K562 (cell line): ENCODE results near the gene NUDT15. TPM values are rescaled to one million over a fixed set of nuclear protein-coding genes. Genes with fewer than 3 reads are reported as not detected.

Source experiments
- ATAC-seq: fragments of 200-7000 bp; cut with Tn5 transposase; 3 replicates; pipeline ENCODE4 v1.9.1; 2020; ENCODE audit warnings: moderate library complexity
- BruUV-seq: library from RNA; stranded (reverse); fragments of 400-500 nt; replicated peaks from 2 replicates; lab custom pipeline; 2021; lab: Mats Ljungman, UMichigan
- CTCF ChIA-PET: fragments of 300-600 bp; formaldehyde crosslinking; extraction: SDS; loops from one replicate; lab custom pipeline; 2021; ENCODE audit warnings: low intra/inter-chr PET ratio; lab: Yijun Ruan, JAX
- POLR2A ChIA-PET: fragments of 300-600, 350-650 bp; sonication (Branson Sonifier 250); formaldehyde crosslinking; extraction: SDS; loops from one replicate; lab custom pipeline; 2021; ENCODE audit warnings: antibody characterized with exemption, inconsistent platforms; lab: Yijun Ruan, JAX
- DNase-seq, 4 experiments: peaks; one replicate each; pipeline versions ENCODE4 v3.0.0 to v3.0.0-alpha.2; 2011 to 2018; ENCODE audit warnings: low spot score in 3 of 4, mixed read lengths in 3 of 4; ENCODE audit errors: extremely low read depth in 1 of 4
- FAIRE-seq: peaks from 2 replicates; lab custom pipeline; 2011; peaks lifted over from hg19 to GRCh38; lab: Jason Lieb, UNC
- H2AFZ ChIP-seq: 2 replicates; pipeline ENCODE4 v1.6.0; 2011; ENCODE audit warnings: low read depth, low read length, control low read depth, inconsistent platforms
- H3K27ac ChIP-seq: fragments of 200-600 bp; 3 replicates; pipeline ENCODE4 v1.8.0; 2011; ENCODE audit warnings: low read depth, mild to moderate bottlenecking, control low read depth, inconsistent platforms, low read length, moderate library complexity, mixed read lengths; ENCODE audit errors: extremely low read depth
- H3K27me3 ChIP-seq, 2 experiments: fragments of 300-600 bp in 1 of 2; 2 replicates in 1 of 2; 3 replicates in 1 of 2; pipeline versions ENCODE4 v1.6.0 to v1.8.0; 2011; ENCODE audit warnings: inconsistent platforms in 2 of 2, low read length in 2 of 2, mild to moderate bottlenecking in 1 of 2, mixed read lengths in 1 of 2, moderate library complexity in 1 of 2; ENCODE audit not compliant: control insufficient read depth in 2 of 2, insufficient read depth in 2 of 2
- H3K36me3 ChIP-seq: fragments of 300-600 bp; 3 replicates; pipeline ENCODE4 v1.8.0; 2011; ENCODE audit warnings: mild to moderate bottlenecking, low read length, inconsistent platforms; ENCODE audit not compliant: control insufficient read depth, insufficient read depth
- H3K4me1 ChIP-seq, 2 experiments: fragments of 200-600 bp in 1 of 2; replicated peaks in 1 of 2; 2 replicates in 1 of 2; 3 replicates in 1 of 2; pipeline versions ENCODE4 v1.5.1 to v1.8.0; 2011; ENCODE audit warnings: inconsistent platforms in 2 of 2, low read length in 2 of 2, mild to moderate bottlenecking in 1 of 2, mixed read lengths in 1 of 2, moderate library complexity in 1 of 2; ENCODE audit not compliant: control insufficient read depth in 2 of 2, insufficient read depth in 2 of 2
- H3K4me2 ChIP-seq: 2 replicates; pipeline ENCODE4 v1.6.1; 2011; ENCODE audit warnings: low read length, control low read depth, inconsistent platforms, mixed read lengths; ENCODE audit not compliant: insufficient read depth
- H3K4me3 ChIP-seq: fragments of 200-600 bp; sonication (generic), shearing (Covaris generic); 2 replicates; pipeline ENCODE4 v1.5.1; 2016; ENCODE audit warnings: control low read depth, inconsistent platforms
- H3K79me2 ChIP-seq: fragments of 200-600 bp; 3 replicates; pipeline ENCODE4 v1.8.0; 2011; ENCODE audit warnings: low read length, inconsistent platforms; ENCODE audit not compliant: control insufficient read depth, insufficient read depth
- H3K9ac ChIP-seq, 2 experiments: 2 replicates each; pipeline versions ENCODE4 v1.6.0 to v1.6.1; 2011; ENCODE audit warnings: low read depth in 2 of 2, low read length in 2 of 2, control low read depth in 1 of 2, inconsistent platforms in 1 of 2, mild to moderate bottlenecking in 1 of 2, mixed read lengths in 1 of 2; ENCODE audit not compliant: insufficient read depth in 1 of 2
- H3K9me1 ChIP-seq: one replicate; pipeline ENCODE4 v1.6.0; 2011; ENCODE audit warnings: inconsistent platforms, mild to moderate bottlenecking, low read length, moderate library complexity; ENCODE audit not compliant: control insufficient read depth, insufficient read depth
- H3K9me3 ChIP-seq: replicated peaks from 2 replicates; pipeline ENCODE4 v1.5.1; 2011; ENCODE audit warnings: low read depth, low read length, inconsistent platforms; ENCODE audit not compliant: control insufficient read depth, insufficient read depth
- H4K20me1 ChIP-seq: replicated peaks from 2 replicates; pipeline ENCODE4 v1.6.1; 2011; ENCODE audit warnings: low read length, inconsistent platforms, mixed read lengths; ENCODE audit not compliant: control insufficient read depth, insufficient read depth
- DNMT1 ChIP-seq: fragments of 450-650 bp; IDR thresholded peaks from 2 replicates; pipeline ENCODE4 v1.6.1; 2016; ENCODE audit warnings: antibody characterized with exemption, mild to moderate bottlenecking
- EWSR1 ChIP-seq: fragments of 450-650 bp; IDR thresholded peaks from 2 replicates; pipeline ENCODE4 v1.6.1; 2018; ENCODE audit warnings: borderline replicate concordance, mild to moderate bottlenecking, low read depth, moderate library complexity; ENCODE audit not compliant: partially characterized antibody
- HDAC1 ChIP-seq, 2 experiments: fragments of 450-650 bp; IDR thresholded peaks; 2 replicates each; pipeline ENCODE4 v1.6.1; 2016 to 2017; ENCODE audit warnings: inconsistent platforms in 1 of 2, mild to moderate bottlenecking in 1 of 2, moderate library complexity in 1 of 2
- HMGN3 ChIP-seq: IDR thresholded peaks from 2 replicates; pipeline ENCODE4 v1.6.1; 2011; ENCODE audit warnings: borderline replicate concordance, low read depth, mild to moderate bottlenecking, mixed read lengths, low read length; ENCODE audit not compliant: insufficient read length; ENCODE audit errors: extremely low read depth
- HNRNPL ChIP-seq: fragments of 200-400 bp; formaldehyde crosslinking; IDR thresholded peaks from 2 replicates; pipeline ENCODE4 v1.6.1; 2017; ENCODE audit warnings: low read depth, mild to moderate bottlenecking, low read length
- MEIS2 ChIP-seq: fragments of 450-650 bp; IDR thresholded peaks from 2 replicates; pipeline ENCODE4 v1.6.1; 2014; ENCODE audit warnings: mild to moderate bottlenecking; ENCODE audit not compliant: partially characterized antibody
- NFIC ChIP-seq: fragments of 450-650 bp; IDR thresholded peaks from 2 replicates; pipeline ENCODE4 v1.6.1; 2017; ENCODE audit warnings: mild to moderate bottlenecking, inconsistent platforms
- YY1 ChIP-seq, 3 experiments: IDR thresholded peaks; 2 replicates each; pipeline ENCODE4 v1.6.1; 2011; ENCODE audit warnings: low read length in 2 of 3, mild to moderate bottlenecking in 2 of 3, moderate library complexity in 2 of 3, borderline replicate concordance in 1 of 3, control low read depth in 1 of 3, low read depth in 1 of 3; ENCODE audit not compliant: insufficient read depth in 3 of 3, insufficient replicate concordance in 2 of 3, control insufficient read depth in 1 of 3, insufficient read length in 1 of 3; ENCODE audit errors: extremely low read depth in 1 of 3
- ZNF586 ChIP-seq: fragments of 450-650 bp; formaldehyde crosslinking; conservative IDR thresholded peaks from 2 replicates; pipeline ENCODE4 v1.4.0; 2020; ENCODE audit warnings: mild to moderate bottlenecking, moderate library complexity
- WGBS: fragments of 100-300 bp; shearing (Covaris generic); methylation state at CpG from one replicate; pipeline ENCODE4 v1.1.6; 2016; ENCODE audit warnings: low coverage, mixed read lengths; ENCODE audit not compliant: insufficient coverage; ENCODE audit errors: missing lambda C conversion rate; 5-methylcytosine and 5-hydroxymethylcytosine counted together
- in situ Hi-C: fragments of 300-500 bp; cut with MboI; formaldehyde crosslinking; loops from 4 replicates; pipeline ENCODE4 v1.15.0; 2018; ENCODE audit warnings: inconsistent platforms, mixed read lengths
- intact Hi-C: fragments of 100-400 bp; cut with micrococcal nuclease; formaldehyde crosslinking; loops from 2 replicates; pipeline ENCODE4 v1.14.2; 2022
- polyA plus RNA-seq, 8 experiments: library from polyadenylated mRNA; depleted of rRNA in 4 of 8; stranded (reverse) in 5 of 8; unstranded in 3 of 8; fragments of >200 nt; fragmentation: Nextera tagmentation in 2 of 8; fragmentation: Illumina TruSeq in 1 of 8; extraction: Ambion mirVana in 2 of 8; extraction: Trizol in 1 of 8; gene quantifications; 2 replicates each; pipeline versions ENCODE4 v1.2.1 to v1.2.3, GENCODE V29; 2011 to 2014; ENCODE audit warnings: inconsistent platforms in 1 of 8, missing spikeins in 1 of 8
- total RNA-seq, 7 experiments: library from RNA; depleted of rRNA in 6 of 7; stranded (reverse); fragments of >200 nt in 6 of 7; fragmentation: Illumina TruSeq in 2 of 7; extraction: Trizol in 2 of 7; gene quantifications; 2 replicates each; pipeline versions ENCODE4 v1.2.1 to v1.2.3, GENCODE V29; 2011 to 2021; ENCODE audit warnings: low replicate concordance in 1 of 7
- TF ChIP-seq, protein P1 (sequence below), 2 experiments: fragments of 200-800 bp in 1 of 2; sonication (Bioruptor generic) in 1 of 2; sonication (generic) in 1 of 2; formaldehyde crosslinking in 1 of 2; IDR thresholded peaks in 1 of 2; conservative IDR thresholded peaks in 1 of 2; 2 replicates each; pipeline versions ENCODE4 v1.5.0 to v1.6.1; 2016 to 2020; ENCODE audit warnings: missing compliant biosample characterization in 1 of 2, missing genetic modification characterization in 1 of 2, missing genetic modification reagents in 1 of 2
- TF ChIP-seq, protein P2 (sequence below): sonication (generic); formaldehyde crosslinking; IDR thresholded peaks from 2 replicates; pipeline ENCODE4 v1.9.0; 2022; ENCODE audit warnings: mild to moderate bottlenecking, missing genetic modification reagents

NUDT15 gene
- total and polyA plus RNA-seq, 9 of the 15 experiments (the other 6 are each of a cell fraction or from before 2014, with no cell fraction given), result 14.2 to 26.9 (median 21.6) TPM

DNA sequence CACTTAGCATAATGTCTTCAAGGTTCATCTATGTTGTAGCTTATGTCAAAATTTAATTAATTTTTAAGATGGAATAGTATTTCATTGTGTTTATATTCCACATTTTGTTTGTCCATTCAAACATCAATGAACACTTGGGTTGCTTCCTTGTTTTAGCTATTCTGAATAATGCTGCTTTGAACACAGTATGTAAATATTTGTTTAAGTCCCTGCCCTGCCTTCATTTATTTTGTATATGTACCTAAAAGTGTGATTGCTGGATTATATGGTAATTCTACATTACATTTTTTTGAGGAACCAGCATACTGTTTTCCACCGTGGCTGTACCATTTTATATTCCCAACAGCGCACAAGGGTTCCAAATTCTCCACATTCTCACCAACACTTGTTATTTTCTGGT lies 18.9 kb upstream of the NUDT15 start:
- Histone ChIP-seq H2AFZ (no peak overlapping the region), H3K36me3 (no peaks in the 10 kb centered on the region), H3K27me3 (no peaks in the 10 kb centered on the region), H3K9me3 (no peaks in the 10 kb centered on the region), H3K9me1 (no peaks in the 10 kb centered on the region), H3K4me1 (no peaks in the 10 kb centered on the region), H3K4me3 (no peak overlapping the region), H3K9ac (no peak overlapping the region), H3K4me2 (no peak overlapping the region), H3K79me2 (no peaks in the 10 kb centered on the region), H4K20me1 (no peaks in the 10 kb centered on the region), H3K27ac (no peak overlapping the region)
- CTCF ChIA-PET, result no interaction called here
- ATAC-seq (no peak), DNase-seq (no peak), FAIRE-seq (no peak)
- POLR2A ChIA-PET, result interaction anchor here (0.6 kb wide), 1 partner anchor 32 kb away, joined by 3 read pairs; no protein-coding TSS in a partner anchor
- in situ Hi-C loops (no loop called here), intact Hi-C loops (no loop called here)
- TF ChIP-seq HDAC1 (IDR thresholded peaks at IDR 0.05) (no peak), DNMT1 (no peak), HNRNPL (no peak), MEIS2 (no peak), YY1 (IDR thresholded peaks at IDR 0.05; ENCODE audit: borderline replicate concordance in 1 of 3, control insufficient read depth in 1 of 3, extremely low read depth in 1 of 3, insufficient read depth in 3 of 3, insufficient read length in 1 of 3, insufficient replicate concordance in 2 of 3, low read depth in 1 of 3, low read length in 2 of 3) (no peak), HMGN3 (no peak), EWSR1 (no peak), NFIC (no peak), ZNF586 (CRISPR knock-in tag) (no peak)
- TF ChIP-seq, protein P1, sequence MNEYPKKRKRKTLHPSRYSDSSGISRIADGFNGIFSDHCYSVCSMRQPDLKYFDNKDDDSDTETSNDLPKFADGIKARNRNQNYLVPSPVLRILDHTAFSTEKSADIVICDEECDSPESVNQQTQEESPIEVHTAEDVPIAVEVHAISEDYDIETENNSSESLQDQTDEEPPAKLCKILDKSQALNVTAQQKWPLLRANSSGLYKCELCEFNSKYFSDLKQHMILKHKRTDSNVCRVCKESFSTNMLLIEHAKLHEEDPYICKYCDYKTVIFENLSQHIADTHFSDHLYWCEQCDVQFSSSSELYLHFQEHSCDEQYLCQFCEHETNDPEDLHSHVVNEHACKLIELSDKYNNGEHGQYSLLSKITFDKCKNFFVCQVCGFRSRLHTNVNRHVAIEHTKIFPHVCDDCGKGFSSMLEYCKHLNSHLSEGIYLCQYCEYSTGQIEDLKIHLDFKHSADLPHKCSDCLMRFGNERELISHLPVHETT (CRISPR knock-in tag; conservative IDR thresholded peaks at IDR 0.05 in 1 of 2, IDR thresholded peaks at IDR 0.05 in 1 of 2), result no peak
- TF ChIP-seq, protein P2, sequence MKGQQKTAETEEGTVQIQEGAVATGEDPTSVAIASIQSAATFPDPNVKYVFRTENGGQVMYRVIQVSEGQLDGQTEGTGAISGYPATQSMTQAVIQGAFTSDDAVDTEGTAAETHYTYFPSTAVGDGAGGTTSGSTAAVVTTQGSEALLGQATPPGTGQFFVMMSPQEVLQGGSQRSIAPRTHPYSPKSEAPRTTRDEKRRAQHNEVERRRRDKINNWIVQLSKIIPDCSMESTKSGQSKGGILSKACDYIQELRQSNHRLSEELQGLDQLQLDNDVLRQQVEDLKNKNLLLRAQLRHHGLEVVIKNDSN (CRISPR knock-in tag), result no peak
- no TSS peak for BruUV-seq
- WGBS, result 77% methylated on average over 2 of the region's 2 CpGs
